ENCODE measurements around the gene F3.

The F3 gene

DNA sequence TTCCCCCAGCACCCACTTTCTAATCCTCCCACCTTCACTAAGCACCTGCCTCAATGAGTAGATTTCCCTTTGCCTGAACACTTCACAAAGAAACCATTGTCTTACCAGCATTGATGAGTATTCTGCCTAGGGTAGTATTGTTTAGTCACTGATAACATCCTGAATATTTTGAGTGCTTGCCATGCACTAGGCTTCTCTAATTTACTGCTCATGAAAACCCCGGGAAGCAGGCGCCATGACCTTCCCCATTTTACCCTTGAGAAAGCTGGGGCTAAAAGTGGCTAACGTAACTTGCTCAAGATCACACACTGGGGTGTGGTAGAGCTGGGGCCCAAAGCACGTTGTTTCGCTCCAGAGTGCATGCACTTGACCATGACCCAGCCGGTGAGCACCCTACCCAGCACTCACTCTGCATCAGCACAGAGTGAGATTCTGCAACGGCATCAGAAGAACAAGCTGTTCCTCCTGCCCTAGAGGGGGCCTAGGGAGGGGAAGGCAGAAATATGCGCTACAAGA, 10.6 kb upstream of the F3 start:
- DNase-seq (ENCODE audit: low read depth) = no peak

GRCh38 chr1:94551449-94551848, 9.9 kb upstream of the F3 start:
- DNase-seq (ENCODE audit: low read depth) = no peak

- DNase-seq (ENCODE audit: low read depth) = no peak
Observed at GRCh38 chr1:94550800-94551241, 9.3 kb upstream of the F3 start.

GRCh38 chr1:94550396-94550795, 8.8 kb upstream of the F3 start:
- no peak for DNase-seq (ENCODE audit: low read depth)

DNA sequence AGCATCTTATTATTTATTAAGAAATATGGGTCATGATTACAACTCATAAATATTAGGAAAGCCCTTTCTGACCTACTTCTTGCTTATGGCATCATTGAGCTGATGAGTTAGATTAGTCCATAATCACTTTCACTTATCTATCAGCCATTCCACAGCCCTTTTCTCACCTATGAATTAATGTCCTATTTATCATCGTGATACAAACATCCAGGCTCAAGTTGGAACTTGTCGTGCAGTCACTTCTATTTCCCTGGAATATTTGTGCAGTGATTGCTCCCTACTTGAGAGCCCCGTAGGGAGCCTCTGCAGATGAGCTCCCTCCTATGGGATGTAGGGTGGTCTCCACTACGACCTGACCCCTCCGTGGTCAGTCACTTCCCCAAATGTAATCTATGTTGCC, 8.1 kb upstream of the F3 start:
- no peak for DNase-seq (ENCODE audit: low read depth)

GRCh38 chr1:94544706-94545490, 3.3 kb upstream of the F3 start:
- DNase-seq (ENCODE audit: low read depth) = no peak

GRCh38 chr1:94543893-94544635, 2.5 kb upstream of the F3 start:
- DNase-seq (ENCODE audit: low read depth) = no peak

DNA sequence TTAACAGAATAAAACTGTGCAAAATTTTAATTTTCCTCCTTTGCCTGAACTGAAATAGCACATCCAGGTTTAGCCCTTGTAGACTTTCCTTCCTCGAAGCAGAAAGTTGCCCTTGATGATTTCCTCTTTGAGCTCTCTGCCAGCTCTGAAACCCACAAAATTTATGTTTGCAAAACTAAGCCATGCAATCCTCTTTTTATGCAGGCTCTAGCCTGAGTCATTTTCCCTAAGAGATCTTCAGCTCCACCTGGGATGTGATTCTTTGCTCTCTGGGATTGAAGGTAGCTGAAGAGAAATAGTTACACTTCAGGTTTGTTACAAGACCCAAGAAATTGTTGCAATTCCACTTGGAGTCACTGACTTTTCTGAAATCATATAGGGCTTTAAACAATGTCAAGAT, 1.4 kb upstream of the F3 start:
- no peak for DNase-seq (ENCODE audit: low read depth)

DNA sequence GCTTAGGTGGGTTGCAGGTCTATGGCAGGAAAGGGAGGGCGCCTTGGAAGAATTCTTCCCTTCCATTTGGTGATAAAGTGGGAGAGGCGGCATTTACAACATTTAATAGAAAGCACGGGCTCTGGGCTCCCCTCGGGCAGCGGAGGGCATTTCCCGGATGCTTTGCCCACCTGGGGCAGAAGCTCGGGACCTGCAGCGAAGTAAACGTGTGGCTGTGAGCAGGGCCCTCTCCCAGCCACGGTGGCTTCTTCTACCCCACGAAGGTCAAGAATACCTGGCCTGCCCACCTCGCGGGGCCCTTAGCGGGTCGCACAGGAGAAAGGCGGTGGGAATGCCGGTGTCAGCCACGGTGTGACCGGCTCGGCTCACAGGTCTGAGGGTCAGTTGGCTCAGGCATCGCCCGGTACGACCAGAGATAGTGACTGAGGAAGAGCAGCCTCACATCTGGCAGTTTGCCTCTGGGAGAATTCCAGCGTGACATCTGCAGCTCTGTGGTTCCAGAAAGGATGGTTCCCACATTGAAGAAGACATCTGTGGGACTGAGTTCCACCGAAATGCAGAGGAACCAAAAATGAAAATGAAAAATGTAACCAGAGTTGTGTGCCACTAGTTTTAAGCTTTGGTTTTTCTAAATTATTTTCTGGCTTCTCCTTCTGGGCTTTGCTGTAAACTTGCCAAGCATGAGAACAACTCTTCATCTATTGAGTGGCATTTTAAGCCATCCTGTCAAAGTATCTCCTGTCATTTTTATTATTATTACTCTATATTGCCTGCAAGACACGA, 720 bp upstream of the F3 start:
- no peak for DNase-seq (ENCODE audit: low read depth)

DNA sequence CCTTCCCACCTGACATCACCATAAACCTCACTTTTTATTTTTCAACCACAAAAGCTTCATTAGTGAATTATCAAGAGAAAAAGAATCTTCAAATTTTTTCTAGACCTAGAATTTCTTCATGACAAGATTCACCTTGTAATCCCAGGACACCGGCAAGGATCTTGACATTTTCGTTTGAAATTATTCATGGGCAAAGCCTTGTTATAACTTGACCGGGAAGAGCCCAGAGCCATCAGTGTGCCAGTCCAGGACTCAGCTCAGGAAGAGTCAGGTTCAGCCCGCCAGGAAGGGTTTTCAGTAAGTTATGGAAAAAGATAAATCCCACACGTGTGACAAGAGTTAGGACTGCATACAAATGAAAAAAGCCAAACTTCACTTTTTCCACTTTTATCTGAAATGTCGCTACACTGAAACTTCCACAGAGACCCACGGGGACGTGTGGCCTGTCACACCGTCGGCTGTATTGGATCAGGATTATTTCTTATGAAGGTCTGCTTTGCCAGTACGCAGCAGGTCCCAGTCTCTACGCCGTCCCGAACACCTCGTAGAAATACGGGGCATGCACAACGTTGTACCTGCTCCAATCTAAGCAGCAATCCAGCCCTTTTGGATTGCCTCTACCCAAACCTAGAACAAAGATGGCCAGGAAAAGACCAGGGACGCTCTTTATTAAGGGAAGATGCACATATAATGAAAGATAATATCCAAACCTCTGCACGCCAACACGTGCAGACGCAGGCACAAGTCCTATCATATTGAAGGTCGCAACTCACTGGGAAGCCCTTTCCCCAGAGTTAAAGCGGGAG, 916 bp downstream of the F3 start:
- DNase-seq (ENCODE audit: low read depth) = no peak

DNA sequence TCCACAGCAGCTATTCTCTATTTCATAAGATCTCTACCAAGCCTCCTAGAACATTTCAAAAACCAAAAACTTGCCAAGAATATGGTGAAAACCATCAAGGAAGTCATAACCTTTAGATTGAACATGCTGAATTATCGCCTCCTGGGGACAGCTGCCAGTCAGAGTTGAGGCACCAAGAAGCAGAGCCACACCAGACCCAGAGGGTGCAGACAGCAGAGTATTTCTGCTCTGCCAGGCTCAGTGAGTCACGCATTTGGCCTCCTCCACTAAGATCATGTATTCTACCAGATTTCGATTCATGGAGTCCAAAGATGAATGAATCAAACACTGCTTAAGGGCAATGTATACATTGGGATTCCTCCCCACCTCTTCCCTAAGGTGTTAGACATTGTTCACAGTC, 2.1 kb downstream of the F3 start:
- no peak for DNase-seq (ENCODE audit: low read depth)

DNA sequence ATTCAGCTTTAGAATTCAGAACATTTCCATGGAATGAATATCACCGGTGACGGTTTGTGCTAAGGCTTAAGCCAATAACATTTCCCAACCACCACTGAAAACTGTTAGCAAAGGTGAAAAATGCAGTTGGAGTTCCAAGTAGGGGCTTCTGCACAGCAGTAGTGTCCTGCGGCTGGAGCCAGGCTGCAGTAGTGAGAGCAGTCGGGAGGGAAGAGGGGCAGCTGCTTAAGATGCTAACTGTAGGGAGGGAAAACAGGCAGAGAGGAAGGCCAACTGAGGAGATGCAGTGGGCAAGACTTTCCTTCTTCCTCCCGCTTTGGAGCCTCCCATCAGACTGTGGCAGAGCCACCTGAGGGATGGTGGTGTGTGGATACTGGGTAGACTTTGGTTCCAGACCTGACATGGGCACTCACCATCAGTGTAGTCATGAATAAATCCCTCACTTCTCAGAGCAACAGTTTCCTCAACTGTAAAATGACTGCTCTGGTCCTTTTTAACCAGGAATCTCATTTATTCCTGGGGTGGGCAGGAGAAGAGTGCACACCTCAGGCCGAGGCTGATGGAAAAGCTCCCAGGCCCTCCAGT, 3.2 kb downstream of the F3 start:
- no peak for DNase-seq (ENCODE audit: low read depth)

DNA sequence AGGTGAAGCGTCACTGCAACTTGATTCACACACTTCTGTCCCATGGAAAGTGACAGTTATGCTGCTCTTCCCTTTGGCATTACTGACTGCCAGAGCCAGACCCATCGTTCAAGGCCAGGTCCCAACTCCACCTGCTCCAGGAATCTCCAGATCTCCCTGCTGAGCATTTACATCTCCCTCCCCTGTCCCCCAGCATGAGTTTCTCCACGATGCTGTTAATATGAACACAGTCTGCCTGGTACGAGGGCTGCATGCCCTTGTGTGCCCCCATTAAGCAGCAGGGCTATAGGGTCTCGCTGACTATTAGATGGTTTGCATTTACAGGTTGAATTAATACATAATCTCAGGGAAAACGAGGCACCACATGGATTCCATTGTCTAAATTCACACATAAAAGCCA, 4.3 kb downstream of the F3 start:
- DNase-seq (ENCODE audit: low read depth) = no peak

DNA sequence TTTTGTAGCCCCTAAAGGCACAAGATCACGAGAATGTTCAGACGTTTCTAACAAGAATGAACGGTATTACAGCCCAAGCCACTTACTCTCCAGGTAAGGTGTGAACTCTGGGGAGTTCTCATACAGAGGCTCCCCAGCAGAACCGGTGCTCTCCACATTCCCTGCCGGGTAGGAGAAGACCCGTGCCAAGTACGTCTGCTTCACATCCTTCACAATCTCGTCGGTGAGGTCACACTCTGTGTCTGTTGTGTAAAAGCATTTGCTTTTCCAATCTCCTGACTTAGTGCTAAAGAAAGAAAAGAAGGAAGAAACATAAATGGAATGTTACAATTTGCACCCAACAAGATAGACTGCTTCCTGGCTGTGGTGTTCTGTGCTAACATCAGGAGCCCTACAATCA, 5.7 kb downstream of the F3 start:
- no peak for DNase-seq (ENCODE audit: low read depth)

- no peak for DNase-seq (ENCODE audit: low read depth)
Observed at GRCh38 chr1:94535095-94535494, 6.5 kb downstream of the F3 start.

- no peak for DNase-seq (ENCODE audit: low read depth)
Observed at GRCh38 chr1:94532077-94532476, 9.5 kb downstream of the F3 start.

DNA sequence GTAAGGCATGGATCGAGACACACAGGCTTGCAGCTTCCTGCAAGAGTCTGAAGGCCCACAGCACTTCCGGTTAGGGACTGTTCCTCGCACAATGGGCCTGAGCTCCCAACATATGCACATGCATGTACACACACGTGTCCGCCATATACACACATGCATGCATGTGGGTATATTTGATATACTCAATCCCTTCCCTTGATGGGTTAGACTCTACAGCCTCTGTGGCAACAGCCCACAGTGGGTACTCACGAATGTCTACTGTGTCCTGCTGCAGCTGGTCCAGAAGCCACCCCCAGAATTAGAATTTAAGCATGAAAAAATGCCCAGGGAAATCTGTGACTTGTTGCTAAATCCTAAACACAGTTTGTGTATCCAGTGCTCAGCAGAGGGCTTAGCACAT, 9.9 kb downstream of the F3 start:
- DNase-seq (ENCODE audit: low read depth) = no peak

DNA sequence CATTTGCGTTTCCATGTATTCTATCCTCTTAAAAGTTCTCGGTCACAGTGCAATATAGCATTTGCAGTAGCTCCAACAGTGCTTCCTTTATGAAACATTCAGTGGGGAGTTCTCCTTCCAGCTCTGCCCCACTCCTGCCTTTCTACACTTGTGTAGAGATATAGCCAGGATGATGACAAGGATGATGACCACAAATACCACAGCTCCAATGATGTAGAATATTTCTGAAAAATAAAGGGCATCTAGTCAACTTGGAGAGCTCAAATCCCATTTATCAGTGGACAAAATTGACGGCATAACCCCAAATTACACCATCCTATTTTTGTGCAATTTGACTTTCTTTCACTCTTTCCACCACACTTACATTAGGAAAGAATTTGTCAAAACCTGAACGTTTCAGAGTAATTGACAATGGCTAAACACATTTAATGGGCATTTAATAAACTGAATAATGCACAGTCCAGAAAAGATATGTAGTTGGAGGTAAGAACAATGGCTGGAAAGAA, 11.1 kb downstream of the F3 start:
- no peak for DNase-seq (ENCODE audit: low read depth)

GRCh38 chr1:94529416-94529815, 12.1 kb downstream of the F3 start:
- DNase-seq (ENCODE audit: low read depth) = no peak

DNA sequence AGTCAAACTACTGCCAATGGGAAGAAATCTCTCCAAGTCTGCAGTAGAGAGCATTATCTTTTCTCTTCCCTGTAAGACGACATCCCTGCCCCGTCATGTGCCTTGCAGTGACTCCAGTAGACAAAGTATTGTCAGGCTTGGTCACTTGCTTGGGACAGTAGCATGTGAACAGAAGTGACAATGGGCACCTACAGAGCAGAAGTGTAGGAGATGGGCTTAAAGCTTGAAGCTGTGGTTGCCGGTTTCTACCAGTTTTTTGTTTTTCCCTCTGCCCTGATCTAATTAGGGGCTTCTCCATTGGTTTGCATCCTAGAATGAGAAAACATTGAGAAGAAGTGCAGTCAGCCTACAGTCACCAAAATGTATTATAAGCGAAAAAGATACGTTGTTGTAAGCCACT, 12.7 kb downstream of the F3 start:
- DNase-seq (ENCODE audit: low read depth) = no peak

DNA sequence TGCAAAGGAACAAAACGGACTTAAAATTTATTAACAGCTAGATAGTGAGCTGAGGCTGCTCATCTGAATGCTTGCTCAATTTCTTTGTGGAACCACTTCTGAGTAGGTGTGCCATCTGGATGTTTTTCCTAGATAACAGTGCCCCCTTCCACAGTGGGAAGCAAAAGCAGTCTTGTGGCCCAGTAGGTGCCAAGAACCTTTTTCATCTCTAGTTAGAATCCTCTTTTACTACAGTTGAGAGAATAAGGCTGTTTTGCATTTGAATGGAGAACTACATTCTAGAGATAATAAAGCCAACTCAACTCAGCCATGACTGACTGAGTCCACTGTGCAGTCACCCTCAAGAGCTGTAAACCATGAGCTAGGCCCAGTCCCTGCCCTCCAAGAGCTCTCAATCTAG, 13.3 kb downstream of the F3 start:
- no peak for DNase-seq (ENCODE audit: low read depth)
